HepG2 (cell line): ENCODE data around the gene MBNL3. TPM values are rescaled to one million over a fixed set of nuclear protein-coding genes. Genes with fewer than 3 reads are reported as not detected.

ENCODE experiments used
- ATRX ChIP-seq: sonication (generic); formaldehyde crosslinking; IDR thresholded peaks from 2 replicates; pipeline ENCODE4 v1.4.0; 2020; ENCODE audit warnings: missing genetic modification reagents, borderline replicate concordance
- CEBPG ChIP-seq: IDR thresholded peaks from 2 replicates; pipeline ENCODE4 v1.6.1; 2016
- FOXO1 ChIP-seq: sonication (generic); formaldehyde crosslinking; IDR thresholded peaks from 2 replicates; pipeline ENCODE4 v1.4.0; 2020; ENCODE audit warnings: missing genetic modification reagents
- HIVEP1 ChIP-seq: sonication (generic); formaldehyde crosslinking; IDR thresholded peaks from 2 replicates; pipeline ENCODE4 v1.4.0; 2020; ENCODE audit warnings: mild to moderate bottlenecking, missing genetic modification reagents
- HMG20A ChIP-seq: IDR thresholded peaks from 2 replicates; pipeline ENCODE4 v1.6.1; 2016; ENCODE audit warnings: borderline replicate concordance
- MTA1 ChIP-seq: sonication (generic); formaldehyde crosslinking; IDR thresholded peaks from 2 replicates; pipeline ENCODE4 v1.4.0; 2020; ENCODE audit warnings: missing genetic modification reagents, mild to moderate bottlenecking, borderline replicate concordance
- NCOR1 ChIP-seq: fragments of 200-600 bp; sonication (generic); IDR thresholded peaks from 2 replicates; pipeline ENCODE4 v1.7.0; 2017; ENCODE audit warnings: antibody characterized with exemption, low read length, borderline replicate concordance
- NR2C2 ChIP-seq: sonication (generic); formaldehyde crosslinking; IDR thresholded peaks from 2 replicates; pipeline ENCODE4 v1.4.0; 2020; ENCODE audit warnings: missing genetic modification reagents, mild to moderate bottlenecking, moderate library complexity, borderline replicate concordance
- RXRB ChIP-seq: IDR thresholded peaks from 2 replicates; pipeline ENCODE4 v1.6.1; 2016; ENCODE audit warnings: borderline replicate concordance, missing genetic modification reagents, missing compliant biosample characterization
- SALL1 ChIP-seq: sonication (generic); formaldehyde crosslinking; IDR thresholded peaks from 2 replicates; pipeline ENCODE4 v1.8.0; 2022; ENCODE audit warnings: mild to moderate bottlenecking, missing genetic modification reagents
- TBL1XR1 ChIP-seq: fragments of 150-350 bp; IDR thresholded peaks from 2 replicates; pipeline ENCODE4 v1.6.1; 2014; ENCODE audit warnings: borderline replicate concordance, low read length; ENCODE audit not compliant: partially characterized antibody
- ZNF124 ChIP-seq: sonication (generic); formaldehyde crosslinking; IDR thresholded peaks from 2 replicates; pipeline ENCODE4 v1.4.0; 2020; ENCODE audit warnings: missing genetic modification reagents
- polyA plus RNA-seq, 8 experiments: library from polyadenylated mRNA; depleted of rRNA in 3 of 8; stranded (reverse) in 7 of 8; unstranded in 1 of 8; fragments of >200 nt; fragmentation: Illumina TruSeq in 4 of 8; extraction: Trizol in 4 of 8; gene quantifications; 2 replicates each; pipeline versions ENCODE4 v1.2.1 to v1.2.3, GENCODE V29; 2011 to 2016; ENCODE audit warnings: low read depth in 4 of 8, missing spikeins in 1 of 8, mixed read lengths in 1 of 8; ENCODE audit not compliant: insufficient read depth in 1 of 8
- total RNA-seq, 5 experiments: library from RNA; depleted of rRNA; stranded (reverse); fragments of >200 nt; fragmentation: Illumina TruSeq; extraction: Trizol; gene quantifications; 2 replicates each; pipeline ENCODE4 v1.2.3, GENCODE V29; 2016; ENCODE audit warnings: low read depth in 1 of 5
- TF ChIP-seq, protein P1 (sequence below): fragments of 450-650 bp; IDR thresholded peaks from 2 replicates; pipeline ENCODE4 v1.6.1; 2016
- TF ChIP-seq, protein P2 (sequence below): IDR thresholded peaks from 2 replicates; pipeline ENCODE4 v1.6.1; 2018; ENCODE audit warnings: missing genetic modification reagents, mild to moderate bottlenecking, missing compliant biosample characterization
- TF ChIP-seq, protein P3 (sequence below): sonication (generic); formaldehyde crosslinking; conservative IDR thresholded peaks from 2 replicates; pipeline ENCODE4 v1.4.0; 2020; ENCODE audit warnings: mild to moderate bottlenecking, missing genetic modification reagents, moderate library complexity
- TF ChIP-seq, protein P4 (sequence below): sonication (generic); formaldehyde crosslinking; conservative IDR thresholded peaks from 2 replicates; pipeline ENCODE4 v1.4.0; 2020; ENCODE audit warnings: missing genetic modification reagents
- TF ChIP-seq, protein P5 (sequence below): sonication (generic); formaldehyde crosslinking; IDR thresholded peaks from 2 replicates; pipeline ENCODE4 v1.5.0; 2020; ENCODE audit warnings: mild to moderate bottlenecking, missing genetic modification reagents, moderate library complexity
- TF ChIP-seq, protein P6 (sequence below): fragments of 450-650 bp; IDR thresholded peaks from 2 replicates; pipeline ENCODE4 v1.6.1; 2017
- TF ChIP-seq, protein P7 (sequence below): sonication (generic); formaldehyde crosslinking; IDR thresholded peaks from 2 replicates; pipeline ENCODE4 v1.5.0; 2020; ENCODE audit warnings: missing genetic modification reagents, mild to moderate bottlenecking, borderline replicate concordance

MBNL3 gene
- total and polyA plus RNA-seq, 2 of the 13 experiments (the other 11 are each of a cell fraction or from before 2014, with no cell fraction given), result 155 to 257 TPM

DNA sequence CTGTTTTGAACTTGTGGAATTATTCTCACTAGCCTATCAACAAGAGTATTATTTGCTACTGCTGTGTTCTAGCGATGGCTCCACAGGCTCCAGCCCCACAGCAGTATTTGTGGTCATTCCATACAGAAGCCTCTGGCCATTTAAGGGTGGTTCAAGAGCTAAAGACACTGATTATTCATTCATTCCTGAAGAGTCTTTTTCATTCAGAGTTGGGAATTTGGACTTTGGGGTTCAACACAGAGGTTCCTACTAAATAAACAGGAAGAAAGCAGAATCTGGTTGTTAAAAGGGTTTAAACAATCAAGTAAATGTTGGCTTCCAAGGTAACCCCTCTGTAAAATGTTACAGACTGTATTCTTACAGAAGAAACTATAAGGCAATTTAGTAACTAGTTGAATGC lies 4.3 kb upstream of the MBNL3 start (continued):
- TF ChIP-seq, protein P1, sequence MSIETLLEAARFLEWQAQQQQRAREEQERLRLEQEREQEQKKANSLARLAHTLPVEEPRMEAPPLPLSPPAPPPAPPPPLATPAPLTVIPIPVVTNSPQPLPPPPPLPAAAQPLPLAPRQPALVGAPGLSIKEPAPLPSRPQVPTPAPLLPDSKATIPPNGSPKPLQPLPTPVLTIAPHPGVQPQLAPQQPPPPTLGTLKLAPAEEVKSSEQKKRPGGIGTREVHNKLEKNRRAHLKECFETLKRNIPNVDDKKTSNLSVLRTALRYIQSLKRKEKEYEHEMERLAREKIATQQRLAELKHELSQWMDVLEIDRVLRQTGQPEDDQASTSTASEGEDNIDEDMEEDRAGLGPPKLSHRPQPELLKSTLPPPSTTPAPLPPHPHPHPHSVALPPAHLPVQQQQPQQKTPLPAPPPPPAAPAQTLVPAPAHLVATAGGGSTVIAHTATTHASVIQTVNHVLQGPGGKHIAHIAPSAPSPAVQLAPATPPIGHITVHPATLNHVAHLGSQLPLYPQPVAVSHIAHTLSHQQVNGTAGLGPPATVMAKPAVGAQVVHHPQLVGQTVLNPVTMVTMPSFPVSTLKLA, result no peak
- no peak for TF ChIP-seq HIVEP1 (CRISPR knock-in tag)
- no peak; the same call in 1 of the 2 replicates for TF ChIP-seq SALL1 (CRISPR knock-in tag)
- TF ChIP-seq, protein P2, sequence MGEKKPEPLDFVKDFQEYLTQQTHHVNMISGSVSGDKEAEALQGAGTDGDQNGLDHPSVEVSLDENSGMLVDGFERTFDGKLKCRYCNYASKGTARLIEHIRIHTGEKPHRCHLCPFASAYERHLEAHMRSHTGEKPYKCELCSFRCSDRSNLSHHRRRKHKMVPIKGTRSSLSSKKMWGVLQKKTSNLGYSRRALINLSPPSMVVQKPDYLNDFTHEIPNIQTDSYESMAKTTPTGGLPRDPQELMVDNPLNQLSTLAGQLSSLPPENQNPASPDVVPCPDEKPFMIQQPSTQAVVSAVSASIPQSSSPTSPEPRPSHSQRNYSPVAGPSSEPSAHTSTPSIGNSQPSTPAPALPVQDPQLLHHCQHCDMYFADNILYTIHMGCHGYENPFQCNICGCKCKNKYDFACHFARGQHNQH (CRISPR knock-in tag), result no peak
- TF ChIP-seq, protein P3, sequence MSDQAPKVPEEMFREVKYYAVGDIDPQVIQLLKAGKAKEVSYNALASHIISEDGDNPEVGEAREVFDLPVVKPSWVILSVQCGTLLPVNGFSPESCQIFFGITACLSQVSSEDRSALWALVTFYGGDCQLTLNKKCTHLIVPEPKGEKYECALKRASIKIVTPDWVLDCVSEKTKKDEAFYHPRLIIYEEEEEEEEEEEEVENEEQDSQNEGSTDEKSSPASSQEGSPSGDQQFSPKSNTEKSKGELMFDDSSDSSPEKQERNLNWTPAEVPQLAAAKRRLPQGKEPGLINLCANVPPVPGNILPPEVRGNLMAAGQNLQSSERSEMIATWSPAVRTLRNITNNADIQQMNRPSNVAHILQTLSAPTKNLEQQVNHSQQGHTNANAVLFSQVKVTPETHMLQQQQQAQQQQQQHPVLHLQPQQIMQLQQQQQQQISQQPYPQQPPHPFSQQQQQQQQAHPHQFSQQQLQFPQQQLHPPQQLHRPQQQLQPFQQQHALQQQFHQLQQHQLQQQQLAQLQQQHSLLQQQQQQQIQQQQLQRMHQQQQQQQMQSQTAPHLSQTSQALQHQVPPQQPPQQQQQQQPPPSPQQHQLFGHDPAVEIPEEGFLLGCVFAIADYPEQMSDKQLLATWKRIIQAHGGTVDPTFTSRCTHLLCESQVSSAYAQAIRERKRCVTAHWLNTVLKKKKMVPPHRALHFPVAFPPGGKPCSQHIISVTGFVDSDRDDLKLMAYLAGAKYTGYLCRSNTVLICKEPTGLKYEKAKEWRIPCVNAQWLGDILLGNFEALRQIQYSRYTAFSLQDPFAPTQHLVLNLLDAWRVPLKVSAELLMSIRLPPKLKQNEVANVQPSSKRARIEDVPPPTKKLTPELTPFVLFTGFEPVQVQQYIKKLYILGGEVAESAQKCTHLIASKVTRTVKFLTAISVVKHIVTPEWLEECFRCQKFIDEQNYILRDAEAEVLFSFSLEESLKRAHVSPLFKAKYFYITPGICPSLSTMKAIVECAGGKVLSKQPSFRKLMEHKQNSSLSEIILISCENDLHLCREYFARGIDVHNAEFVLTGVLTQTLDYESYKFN (CRISPR knock-in tag), result peak; percentile 91
- no peak for TF ChIP-seq NR2C2 (CRISPR knock-in tag)
- TF ChIP-seq, protein P4, sequence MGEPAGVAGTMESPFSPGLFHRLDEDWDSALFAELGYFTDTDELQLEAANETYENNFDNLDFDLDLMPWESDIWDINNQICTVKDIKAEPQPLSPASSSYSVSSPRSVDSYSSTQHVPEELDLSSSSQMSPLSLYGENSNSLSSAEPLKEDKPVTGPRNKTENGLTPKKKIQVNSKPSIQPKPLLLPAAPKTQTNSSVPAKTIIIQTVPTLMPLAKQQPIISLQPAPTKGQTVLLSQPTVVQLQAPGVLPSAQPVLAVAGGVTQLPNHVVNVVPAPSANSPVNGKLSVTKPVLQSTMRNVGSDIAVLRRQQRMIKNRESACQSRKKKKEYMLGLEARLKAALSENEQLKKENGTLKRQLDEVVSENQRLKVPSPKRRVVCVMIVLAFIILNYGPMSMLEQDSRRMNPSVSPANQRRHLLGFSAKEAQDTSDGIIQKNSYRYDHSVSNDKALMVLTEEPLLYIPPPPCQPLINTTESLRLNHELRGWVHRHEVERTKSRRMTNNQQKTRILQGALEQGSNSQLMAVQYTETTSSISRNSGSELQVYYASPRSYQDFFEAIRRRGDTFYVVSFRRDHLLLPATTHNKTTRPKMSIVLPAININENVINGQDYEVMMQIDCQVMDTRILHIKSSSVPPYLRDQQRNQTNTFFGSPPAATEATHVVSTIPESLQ (CRISPR knock-in tag), result no peak
- TF ChIP-seq NCOR1, result peak; percentile 84; the same call in 1 of the 2 replicates
- TF ChIP-seq TBL1XR1, result no peak
- TF ChIP-seq, protein P5, sequence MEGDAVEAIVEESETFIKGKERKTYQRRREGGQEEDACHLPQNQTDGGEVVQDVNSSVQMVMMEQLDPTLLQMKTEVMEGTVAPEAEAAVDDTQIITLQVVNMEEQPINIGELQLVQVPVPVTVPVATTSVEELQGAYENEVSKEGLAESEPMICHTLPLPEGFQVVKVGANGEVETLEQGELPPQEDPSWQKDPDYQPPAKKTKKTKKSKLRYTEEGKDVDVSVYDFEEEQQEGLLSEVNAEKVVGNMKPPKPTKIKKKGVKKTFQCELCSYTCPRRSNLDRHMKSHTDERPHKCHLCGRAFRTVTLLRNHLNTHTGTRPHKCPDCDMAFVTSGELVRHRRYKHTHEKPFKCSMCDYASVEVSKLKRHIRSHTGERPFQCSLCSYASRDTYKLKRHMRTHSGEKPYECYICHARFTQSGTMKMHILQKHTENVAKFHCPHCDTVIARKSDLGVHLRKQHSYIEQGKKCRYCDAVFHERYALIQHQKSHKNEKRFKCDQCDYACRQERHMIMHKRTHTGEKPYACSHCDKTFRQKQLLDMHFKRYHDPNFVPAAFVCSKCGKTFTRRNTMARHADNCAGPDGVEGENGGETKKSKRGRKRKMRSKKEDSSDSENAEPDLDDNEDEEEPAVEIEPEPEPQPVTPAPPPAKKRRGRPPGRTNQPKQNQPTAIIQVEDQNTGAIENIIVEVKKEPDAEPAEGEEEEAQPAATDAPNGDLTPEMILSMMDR (CRISPR knock-in tag), result no peak
- no peak for TF ChIP-seq MTA1 (CRISPR knock-in tag)
- no peak for TF ChIP-seq ATRX (CRISPR knock-in tag)
- TF ChIP-seq ZNF124 (CRISPR knock-in tag), result 0 out of 2 replicates have a peak, but pooled peaks have one; percentile 29
- TF ChIP-seq CEBPG (CRISPR knock-in tag), result no peak
- peak; percentile 84 for TF ChIP-seq RXRB (CRISPR knock-in tag)
- peak; percentile 52; the same call in 1 of the 2 replicates for TF ChIP-seq FOXO1 (CRISPR knock-in tag)
- TF ChIP-seq, protein P6, sequence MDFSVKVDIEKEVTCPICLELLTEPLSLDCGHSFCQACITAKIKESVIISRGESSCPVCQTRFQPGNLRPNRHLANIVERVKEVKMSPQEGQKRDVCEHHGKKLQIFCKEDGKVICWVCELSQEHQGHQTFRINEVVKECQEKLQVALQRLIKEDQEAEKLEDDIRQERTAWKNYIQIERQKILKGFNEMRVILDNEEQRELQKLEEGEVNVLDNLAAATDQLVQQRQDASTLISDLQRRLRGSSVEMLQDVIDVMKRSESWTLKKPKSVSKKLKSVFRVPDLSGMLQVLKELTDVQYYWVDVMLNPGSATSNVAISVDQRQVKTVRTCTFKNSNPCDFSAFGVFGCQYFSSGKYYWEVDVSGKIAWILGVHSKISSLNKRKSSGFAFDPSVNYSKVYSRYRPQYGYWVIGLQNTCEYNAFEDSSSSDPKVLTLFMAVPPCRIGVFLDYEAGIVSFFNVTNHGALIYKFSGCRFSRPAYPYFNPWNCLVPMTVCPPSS, result no peak
- TF ChIP-seq HMG20A (CRISPR knock-in tag), result peak; percentile 78
- TF ChIP-seq, protein P7, sequence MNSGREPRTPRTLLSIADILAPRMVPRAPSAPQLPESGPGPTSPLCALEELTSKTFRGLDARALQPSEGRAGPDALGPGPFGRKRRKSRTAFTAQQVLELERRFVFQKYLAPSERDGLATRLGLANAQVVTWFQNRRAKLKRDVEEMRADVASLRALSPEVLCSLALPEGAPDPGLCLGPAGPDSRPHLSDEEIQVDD (CRISPR knock-in tag), result no peak
